ENCODE data around the gene PARP12.
A peak's percentile ranks its signal among the peaks of the same experiment; 100 is the strongest.
"Not testable (repeated sequence)": the region's sequence is repeated elsewhere in the genome, so short reads cannot be mapped to it uniquely, and the experiment has no call there.

The PARP12 gene, protein sequence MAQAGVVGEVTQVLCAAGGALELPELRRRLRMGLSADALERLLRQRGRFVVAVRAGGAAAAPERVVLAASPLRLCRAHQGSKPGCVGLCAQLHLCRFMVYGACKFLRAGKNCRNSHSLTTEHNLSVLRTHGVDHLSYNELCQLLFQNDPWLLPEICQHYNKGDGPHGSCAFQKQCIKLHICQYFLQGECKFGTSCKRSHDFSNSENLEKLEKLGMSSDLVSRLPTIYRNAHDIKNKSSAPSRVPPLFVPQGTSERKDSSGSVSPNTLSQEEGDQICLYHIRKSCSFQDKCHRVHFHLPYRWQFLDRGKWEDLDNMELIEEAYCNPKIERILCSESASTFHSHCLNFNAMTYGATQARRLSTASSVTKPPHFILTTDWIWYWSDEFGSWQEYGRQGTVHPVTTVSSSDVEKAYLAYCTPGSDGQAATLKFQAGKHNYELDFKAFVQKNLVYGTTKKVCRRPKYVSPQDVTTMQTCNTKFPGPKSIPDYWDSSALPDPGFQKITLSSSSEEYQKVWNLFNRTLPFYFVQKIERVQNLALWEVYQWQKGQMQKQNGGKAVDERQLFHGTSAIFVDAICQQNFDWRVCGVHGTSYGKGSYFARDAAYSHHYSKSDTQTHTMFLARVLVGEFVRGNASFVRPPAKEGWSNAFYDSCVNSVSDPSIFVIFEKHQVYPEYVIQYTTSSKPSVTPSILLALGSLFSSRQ

GRCh38 chr7:140062528-140063299, at the start of gene PARP12:
Gene PARP12 (minus strand): TSS chr7:140062951. CDS start chr7:140062847, 104 bp downstream.
- peak; percentile 28 for DNase-seq

DNA sequence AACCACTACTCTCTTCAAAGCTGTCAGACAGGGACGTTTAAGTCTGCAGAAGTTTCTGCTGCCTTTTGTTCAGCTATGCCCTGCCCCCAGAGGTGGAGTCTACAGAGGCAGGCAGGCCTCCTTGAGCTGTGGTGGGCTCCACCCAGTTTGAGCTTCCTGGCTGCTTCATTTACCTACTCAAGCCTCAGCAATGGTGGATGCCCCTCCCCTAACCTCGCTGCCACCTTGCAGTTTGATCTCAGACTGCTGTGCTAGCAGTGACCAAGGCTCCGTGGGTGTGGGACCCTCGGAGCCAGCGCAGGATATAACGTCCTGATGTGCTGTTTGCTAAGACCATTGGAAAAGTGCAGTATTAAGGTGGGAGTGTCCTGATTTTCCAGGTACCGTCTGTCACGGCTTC, 46.0 kb upstream of the PARP12 start:
- DNase-seq: not testable (repeated sequence)

DNA sequence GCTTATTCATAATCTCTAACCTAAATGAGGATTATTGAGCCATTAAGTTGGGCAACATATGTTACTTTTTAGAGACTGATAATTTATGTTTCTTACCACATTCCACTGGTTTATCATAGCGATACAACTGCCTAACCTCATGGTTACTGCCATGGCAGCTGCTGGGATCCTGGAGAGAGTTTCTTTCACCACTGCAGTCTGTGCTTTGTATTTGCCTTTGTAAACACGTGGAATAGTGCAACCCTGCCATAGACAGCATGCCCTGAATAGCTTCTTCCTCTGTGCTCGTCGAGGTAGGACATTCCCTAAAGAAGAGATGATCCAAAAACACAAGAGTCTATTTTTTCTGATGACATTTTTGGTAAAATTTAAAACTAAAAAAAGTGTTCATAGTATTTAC, 33.7 kb upstream of the PARP12 start:
- DNase-seq: no peak

DNA sequence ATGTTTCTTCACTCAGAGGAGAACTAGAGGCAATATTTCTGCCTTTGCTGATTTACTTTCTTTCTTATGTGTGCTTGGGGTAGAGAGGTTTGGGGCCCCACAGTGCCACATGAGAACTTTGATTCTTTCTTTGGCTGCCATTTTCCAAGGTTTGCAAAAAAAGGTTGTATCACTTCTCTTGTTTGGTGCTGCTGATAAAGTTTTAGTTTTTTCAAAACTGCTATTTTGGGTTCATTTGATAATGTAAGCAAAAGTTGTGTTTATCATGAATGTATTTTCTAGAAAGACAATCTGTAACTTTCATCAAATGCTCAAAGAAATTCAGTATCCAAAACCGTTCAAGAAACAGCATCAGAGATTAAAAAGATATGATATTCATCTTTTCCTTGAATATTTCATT, 30.6 kb upstream of the PARP12 start:
- DNase-seq: no peak

- no peak for DNase-seq
Observed at GRCh38 chr7:140085447-140085846, 22.7 kb upstream of the PARP12 start.

GRCh38 chr7:140084972-140085371, 22.2 kb upstream of the PARP12 start:
- no peak for DNase-seq

- DNase-seq: no peak
Observed at GRCh38 chr7:140084142-140084655, 21.4 kb upstream of the PARP12 start.

DNA sequence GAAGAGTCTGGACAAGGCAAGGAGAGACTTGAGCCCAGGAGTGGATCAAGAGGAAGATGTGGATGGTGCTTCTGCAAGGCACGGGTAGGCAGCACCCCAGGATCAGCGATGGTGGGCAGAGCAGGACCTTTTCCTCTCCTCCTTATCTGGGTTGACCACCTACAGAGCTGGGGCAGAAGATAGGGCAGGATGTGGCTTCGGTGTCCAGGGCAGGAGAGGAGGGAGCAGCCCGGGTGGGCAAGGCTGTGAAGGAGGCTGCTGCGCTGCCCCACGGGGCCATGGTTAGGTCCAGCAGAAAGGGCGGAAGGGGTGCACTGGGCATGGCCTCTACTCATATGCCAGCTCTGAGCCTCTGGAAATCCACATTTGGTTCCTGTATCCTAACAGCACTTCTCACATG, 20.0 kb upstream of the PARP12 start:
- DNase-seq: no peak

DNA sequence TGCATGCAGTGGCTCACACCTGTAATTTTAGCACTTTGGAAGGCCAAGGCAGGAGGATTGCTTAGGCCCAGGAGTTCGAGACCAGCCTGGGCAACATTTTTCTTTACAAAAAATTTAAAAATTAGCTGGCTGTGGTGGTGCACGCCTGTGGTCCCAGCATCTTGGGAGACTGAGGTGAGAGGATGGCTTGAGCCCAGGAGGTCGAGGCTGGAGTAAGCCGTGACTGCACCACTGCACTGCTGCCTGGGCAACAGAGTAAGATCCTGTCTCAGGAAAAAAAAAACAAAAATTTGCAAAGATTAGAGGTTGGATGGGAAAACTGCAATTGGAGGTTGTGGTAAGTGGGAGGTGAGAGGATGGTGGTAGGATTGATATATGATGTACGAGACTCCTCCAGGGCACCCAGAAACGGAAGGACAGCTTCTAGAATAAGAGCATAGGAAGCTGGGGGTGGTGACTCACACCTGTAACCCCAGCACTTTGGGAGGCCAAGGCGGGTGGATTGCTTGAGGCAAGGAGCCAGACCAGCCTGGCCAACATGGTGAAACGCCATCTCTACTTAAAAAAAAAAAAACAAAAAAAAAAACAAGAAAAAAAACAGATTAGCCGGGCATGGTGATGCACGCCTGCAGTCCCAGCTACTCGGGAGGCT, 19.1 kb upstream of the PARP12 start:
- no peak for DNase-seq

GRCh38 chr7:140080919-140081318, 18.2 kb upstream of the PARP12 start:
- no peak for DNase-seq

- DNase-seq: peak; percentile 45
Observed at GRCh38 chr7:140079121-140079536, 16.4 kb upstream of the PARP12 start.

- no peak for DNase-seq
Observed at GRCh38 chr7:140078392-140078791, 15.6 kb upstream of the PARP12 start.

GRCh38 chr7:140074780-140075179, 12.0 kb upstream of the PARP12 start:
- no peak for DNase-seq

DNA sequence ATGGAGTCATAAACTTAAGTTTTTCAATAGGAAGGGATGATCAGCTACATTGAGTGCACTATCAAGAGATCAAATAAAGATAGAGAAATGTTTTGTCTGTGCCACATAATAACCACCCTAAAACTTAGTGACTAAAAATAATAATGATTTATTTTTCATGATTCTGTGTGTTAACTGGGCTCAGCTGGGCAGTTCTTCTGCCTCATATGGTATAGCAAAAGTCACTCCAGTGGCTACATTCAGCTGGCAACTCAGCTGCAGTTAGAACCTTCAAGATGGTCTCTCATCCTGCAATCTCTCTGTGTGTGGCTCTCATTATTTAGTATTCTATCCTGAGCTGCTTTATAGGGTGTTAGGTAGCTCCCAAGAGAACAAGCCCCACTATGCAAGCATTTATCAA, 7.8 kb upstream of the PARP12 start:
- no peak for DNase-seq

- no peak for DNase-seq
Observed at GRCh38 chr7:140069298-140069949, 6.7 kb upstream of the PARP12 start.

DNA sequence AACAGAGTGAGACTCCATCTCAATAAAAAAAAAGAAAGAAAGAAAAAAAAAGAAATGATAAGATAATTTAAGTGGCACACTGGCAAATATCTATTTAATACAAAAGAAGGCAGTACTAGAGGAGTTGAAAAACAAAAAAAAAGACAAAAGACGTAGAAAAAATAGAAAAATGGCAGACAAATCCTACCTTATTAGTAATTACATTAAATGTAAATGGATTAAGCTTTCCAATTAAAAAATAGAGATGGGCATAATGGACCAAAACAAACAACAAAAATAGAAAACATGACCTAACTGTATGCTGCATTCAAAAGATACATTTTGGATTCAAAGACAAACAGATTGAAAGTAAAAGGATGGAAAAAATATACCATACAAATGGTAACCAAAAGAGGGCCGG, 5.3 kb upstream of the PARP12 start:
- DNase-seq: no peak

GRCh38 chr7:140067052-140067451, 4.3 kb upstream of the PARP12 start:
- DNase-seq: no peak

DNA sequence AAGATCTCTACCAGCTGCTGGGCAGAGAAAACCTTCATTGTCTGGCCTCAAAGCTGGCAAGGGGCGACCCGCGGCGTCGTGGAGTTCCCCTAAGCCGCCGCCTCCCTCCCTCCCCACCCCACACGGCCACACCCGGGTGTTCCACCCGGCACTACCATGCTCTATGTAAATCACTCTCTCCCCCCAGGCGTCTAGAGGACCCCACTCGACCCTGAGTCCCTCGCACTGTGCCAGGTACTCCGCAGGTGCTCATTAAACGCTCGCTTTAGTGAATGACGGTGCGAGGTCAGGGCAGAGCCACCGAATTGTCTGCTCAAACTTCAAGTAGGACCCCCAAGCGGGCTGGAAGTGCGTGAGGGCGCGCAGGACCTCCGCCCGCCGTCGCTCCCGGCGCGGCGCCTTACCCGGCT, 628 bp downstream of the PARP12 start:
- DNase-seq: no peak

- DNase-seq: no peak
Observed at GRCh38 chr7:140061607-140061930, 1.2 kb downstream of the PARP12 start.

- DNase-seq: no peak
Observed at GRCh38 chr7:140060788-140061606, 1.8 kb downstream of the PARP12 start.

DNA sequence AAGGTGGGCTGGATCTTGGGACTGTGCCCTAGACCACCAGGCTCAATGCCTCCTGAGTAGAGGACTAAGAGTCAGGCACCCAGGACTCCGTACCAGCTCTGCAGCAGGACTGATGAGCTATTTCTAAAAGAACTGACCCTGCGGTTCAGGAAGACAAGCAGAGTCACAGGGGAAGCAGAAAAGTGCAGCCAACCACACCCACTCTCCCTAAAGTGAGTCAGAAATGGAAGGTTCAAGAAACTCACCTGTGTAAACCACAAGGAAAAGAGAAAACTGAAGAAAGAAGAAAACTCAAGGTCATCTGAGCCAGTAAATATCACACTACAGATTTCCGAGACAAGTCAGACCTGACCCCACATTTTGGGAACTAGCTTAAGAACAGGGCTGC, 2.5 kb downstream of the PARP12 start:
- DNase-seq: no peak

Measured in 8988T (cell line).